ENCODE data around the gene HHAT.

Gene HHAT

DNA sequence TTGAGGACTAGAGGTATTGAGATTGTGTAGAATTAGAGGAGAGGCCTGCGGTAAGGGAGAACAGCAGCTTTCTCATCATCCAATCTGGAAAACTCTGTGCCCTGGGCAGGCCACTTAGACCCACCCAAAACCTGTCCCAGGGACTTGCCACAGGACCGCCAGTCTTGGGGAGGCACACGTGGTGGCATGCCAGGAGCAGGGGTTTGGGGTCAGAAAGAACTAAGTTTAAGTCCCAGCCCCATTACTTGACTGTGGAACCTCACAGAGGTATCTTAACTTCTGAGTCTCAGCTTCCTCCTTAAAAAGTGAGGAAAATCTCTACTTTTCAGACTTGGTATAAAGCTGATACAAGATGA lies 356.6 kb downstream of the HHAT start:
- TF ChIP-seq, protein P1, sequence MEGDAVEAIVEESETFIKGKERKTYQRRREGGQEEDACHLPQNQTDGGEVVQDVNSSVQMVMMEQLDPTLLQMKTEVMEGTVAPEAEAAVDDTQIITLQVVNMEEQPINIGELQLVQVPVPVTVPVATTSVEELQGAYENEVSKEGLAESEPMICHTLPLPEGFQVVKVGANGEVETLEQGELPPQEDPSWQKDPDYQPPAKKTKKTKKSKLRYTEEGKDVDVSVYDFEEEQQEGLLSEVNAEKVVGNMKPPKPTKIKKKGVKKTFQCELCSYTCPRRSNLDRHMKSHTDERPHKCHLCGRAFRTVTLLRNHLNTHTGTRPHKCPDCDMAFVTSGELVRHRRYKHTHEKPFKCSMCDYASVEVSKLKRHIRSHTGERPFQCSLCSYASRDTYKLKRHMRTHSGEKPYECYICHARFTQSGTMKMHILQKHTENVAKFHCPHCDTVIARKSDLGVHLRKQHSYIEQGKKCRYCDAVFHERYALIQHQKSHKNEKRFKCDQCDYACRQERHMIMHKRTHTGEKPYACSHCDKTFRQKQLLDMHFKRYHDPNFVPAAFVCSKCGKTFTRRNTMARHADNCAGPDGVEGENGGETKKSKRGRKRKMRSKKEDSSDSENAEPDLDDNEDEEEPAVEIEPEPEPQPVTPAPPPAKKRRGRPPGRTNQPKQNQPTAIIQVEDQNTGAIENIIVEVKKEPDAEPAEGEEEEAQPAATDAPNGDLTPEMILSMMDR (IDR thresholded peaks at IDR 0.05; ENCODE audit: insufficient read depth, missing control alignments): no peak
- FAIRE-seq: no peak

DNA sequence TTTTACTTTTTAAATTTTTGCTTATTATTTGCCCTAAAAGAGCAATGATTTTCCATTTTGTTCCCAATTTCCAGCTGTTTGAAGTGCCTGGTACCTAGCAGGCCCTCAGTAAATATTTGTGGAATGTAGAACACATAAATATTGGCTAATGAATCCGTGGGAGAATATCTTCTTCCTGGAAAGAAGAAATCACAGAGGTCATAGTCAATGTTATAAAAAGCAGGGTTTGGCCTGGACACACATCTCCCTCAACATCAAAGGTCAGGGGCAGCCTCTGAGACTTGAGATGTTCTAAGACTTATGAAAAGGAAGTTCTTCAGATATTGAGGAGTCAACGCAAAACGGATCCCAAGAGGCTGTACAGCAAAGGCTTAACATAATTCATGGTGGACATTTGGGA lies 358.1 kb downstream of the HHAT start:
- FAIRE-seq (no peak), DNase-seq (ENCODE audit: insufficient read length, low spot score) (no peak)
- TF ChIP-seq, protein P1 (IDR thresholded peaks at IDR 0.05; ENCODE audit: insufficient read depth, missing control alignments): no peak

More for the DNA sequence above, 356.6 kb downstream of the HHAT start:
- no peak for DNase-seq (ENCODE audit: insufficient read length, low spot score)

DNA sequence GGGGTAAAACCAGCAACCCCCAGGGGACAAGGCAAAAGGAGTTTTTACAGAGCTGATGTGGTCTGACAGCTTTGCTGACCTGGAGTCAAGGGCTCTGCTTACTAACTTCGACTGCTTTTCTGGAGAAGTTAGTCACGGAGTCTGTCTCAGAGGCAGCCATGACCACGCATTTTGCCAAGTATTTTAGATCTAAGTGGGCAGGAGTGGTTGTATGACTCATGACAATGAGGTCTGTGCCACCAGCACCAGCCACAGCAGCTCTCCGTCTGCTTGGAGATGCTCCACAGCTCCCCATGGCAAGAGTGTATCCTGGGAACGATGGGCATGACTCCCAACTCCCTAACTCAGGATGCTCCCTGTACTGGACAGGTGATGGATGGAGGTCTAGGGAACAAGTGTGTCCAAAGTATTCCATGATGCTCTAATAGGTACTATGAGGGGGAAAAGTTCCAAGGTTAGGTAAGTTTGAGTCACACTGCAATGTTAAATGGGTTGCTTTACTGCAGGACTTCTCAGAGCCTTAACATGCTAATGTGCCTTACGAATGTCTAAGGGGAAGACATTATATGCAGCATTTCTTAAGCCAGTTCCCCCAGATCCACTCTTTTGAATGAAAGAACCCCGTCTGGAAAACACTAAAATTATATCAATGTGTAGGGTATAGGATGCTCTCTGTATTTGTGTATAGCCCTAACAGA lies 359.0 kb downstream of the HHAT start:
- TF ChIP-seq, protein P1 (IDR thresholded peaks at IDR 0.05; ENCODE audit: insufficient read depth, missing control alignments): no peak
- DNase-seq (ENCODE audit: insufficient read length, low spot score) (no peak), FAIRE-seq (no peak)

DNA sequence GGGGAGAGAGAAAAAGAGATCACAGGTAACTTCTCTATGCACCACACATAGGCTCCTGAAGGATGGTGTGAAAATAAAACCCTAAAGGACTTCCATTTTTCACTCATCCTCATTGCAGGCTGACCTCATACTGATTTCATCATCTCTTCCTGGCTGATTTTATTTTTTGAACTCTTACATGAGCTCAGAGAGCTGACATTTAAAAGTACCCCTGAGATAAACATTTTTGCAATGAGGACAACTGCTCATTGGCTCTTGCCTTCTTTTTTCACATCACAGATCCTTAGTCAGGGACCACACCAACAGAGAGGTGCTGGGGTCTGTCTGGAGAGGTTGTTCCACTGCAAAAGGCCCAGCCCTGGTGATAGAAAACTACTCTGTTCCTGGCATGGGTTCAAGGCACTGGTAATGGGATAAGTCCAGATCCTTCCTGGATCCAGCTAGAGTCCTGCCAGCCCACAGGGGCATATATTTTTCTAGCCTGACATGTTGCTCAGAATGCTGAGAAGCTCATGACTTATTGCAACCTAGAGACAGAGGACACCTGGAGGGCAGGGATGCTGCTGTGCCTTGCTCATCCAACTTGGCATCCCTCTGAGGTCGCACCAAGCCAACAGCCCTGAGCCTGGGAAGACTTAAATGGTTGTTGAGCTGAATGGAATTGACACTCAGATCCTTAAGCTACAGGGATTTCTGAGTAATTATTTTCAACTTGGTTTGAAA lies 360.0 kb downstream of the HHAT start:
- no peak for FAIRE-seq
- DNase-seq (ENCODE audit: insufficient read length, low spot score): no peak
- TF ChIP-seq, protein P1 (IDR thresholded peaks at IDR 0.05; ENCODE audit: insufficient read depth, missing control alignments): no peak

DNA sequence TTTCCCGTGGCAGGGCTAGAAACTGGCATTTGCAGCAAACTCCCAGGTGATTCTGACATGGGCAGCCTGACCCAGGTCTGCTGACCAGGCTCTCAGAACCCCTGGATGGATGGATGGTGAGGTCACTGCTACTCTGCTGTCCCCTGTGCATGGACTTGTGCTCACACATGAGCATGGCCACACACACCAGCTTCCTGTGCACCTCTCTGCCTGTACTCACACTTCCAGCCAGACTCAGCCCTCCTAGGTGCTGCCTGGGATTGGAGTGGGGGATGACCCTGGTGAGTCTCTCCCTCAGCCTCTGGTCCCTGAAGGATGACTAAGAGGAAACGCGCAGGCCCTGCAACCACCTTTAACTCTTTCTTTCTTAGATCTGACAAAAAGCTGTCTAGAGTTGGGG lies 361.1 kb downstream of the HHAT start:
- DNase-seq (ENCODE audit: insufficient read length, low spot score) (no peak), FAIRE-seq (no peak)

DNA sequence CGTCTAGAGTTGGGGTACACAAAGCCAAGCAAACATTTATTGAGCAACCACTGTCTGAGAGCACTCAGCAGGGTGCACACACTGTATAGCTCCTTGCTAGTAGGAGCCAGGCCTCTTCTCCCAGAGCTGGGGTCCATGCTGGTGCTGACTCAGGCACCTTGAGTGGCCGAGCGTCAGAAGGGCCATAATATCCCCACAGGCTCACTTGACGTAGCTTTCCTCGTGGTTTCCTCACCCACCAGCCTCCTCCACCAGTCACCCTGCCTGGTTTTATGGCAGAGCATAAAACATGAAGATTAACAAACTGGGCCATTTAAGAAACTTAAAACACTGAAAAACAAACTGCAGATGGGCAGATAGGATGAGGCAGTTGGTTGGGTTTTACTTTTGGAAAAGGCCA lies 361.5 kb downstream of the HHAT start:
- no peak for DNase-seq (ENCODE audit: insufficient read length, low spot score)
- TF ChIP-seq, protein P1 (IDR thresholded peaks at IDR 0.05; ENCODE audit: insufficient read depth, missing control alignments): no peak
- FAIRE-seq: no peak

More for the DNA sequence above, 361.1 kb downstream of the HHAT start:
- TF ChIP-seq, protein P1 (IDR thresholded peaks at IDR 0.05; ENCODE audit: insufficient read depth, missing control alignments): no peak

DNA sequence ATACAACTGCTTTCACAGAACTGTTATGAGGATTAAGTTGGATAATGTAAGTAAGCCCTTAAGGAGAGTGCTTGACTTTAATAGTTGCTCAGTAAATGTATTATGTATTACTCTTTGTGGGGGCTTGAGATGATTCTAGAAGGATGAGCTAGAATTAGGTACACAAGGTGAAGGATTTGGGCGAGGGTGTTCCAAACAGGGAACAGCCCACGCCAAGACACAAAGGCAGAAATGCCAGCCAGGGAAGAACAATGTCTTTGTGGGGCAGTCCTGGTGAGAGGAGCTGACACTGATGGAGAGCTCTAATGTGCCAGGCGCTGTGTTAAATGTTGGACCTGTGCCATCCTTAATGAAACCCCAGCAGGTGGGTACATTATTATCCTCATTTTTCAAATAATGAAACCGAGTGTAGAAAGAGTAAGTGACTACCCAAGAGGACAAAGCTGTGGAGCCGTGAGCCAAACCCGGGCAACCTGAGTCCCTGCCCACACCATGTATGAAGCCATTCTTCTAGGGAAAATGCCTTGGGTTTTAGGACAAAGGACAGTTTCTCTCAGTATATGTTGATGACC lies 362.4 kb downstream of the HHAT start:
- FAIRE-seq (no peak), DNase-seq (ENCODE audit: insufficient read length, low spot score) (no peak)
- TF ChIP-seq, protein P1 (IDR thresholded peaks at IDR 0.05; ENCODE audit: insufficient read depth, missing control alignments): no peak

All from D721Med (cell line).